GM12878 (cell line): ENCODE measurements around the gene RARA.

Source experiments
- EGR1 ChIP-seq, 2 experiments: IDR thresholded peaks; 1 replicate in 1 of 2; 2 replicates in 1 of 2; pipeline ENCODE4 v1.6.1; 2011 to 2012; ENCODE audit warnings: low read depth in 2 of 2, low read length in 2 of 2, borderline replicate concordance in 1 of 2, mild to moderate bottlenecking in 1 of 2, moderate library complexity in 1 of 2
- EP300 ChIP-seq, 2 experiments: fragments of 150-350 bp in 1 of 2; IDR thresholded peaks; 2 replicates each; pipeline ENCODE4 v1.6.1; 2011 to 2012; ENCODE audit warnings: low read depth in 2 of 2, low read length in 2 of 2, borderline replicate concordance in 1 of 2, improper control_type of control experiment in 1 of 2, inconsistent platforms in 1 of 2; ENCODE audit not compliant: control insufficient read depth in 1 of 2
- ESRRA ChIP-seq: IDR thresholded peaks from 2 replicates; pipeline ENCODE4 v1.6.1; 2012; ENCODE audit warnings: mild to moderate bottlenecking, low read length, improper control_type of control experiment
- FOXM1 ChIP-seq: IDR thresholded peaks from 2 replicates; pipeline ENCODE4 v1.6.1; 2012; ENCODE audit warnings: low read depth, mild to moderate bottlenecking, inconsistent platforms, low read length, moderate library complexity
- IRF4 ChIP-seq: IDR thresholded peaks from 2 replicates; pipeline ENCODE4 v1.6.1; 2011; ENCODE audit warnings: low read depth, low read length
- POLR2A ChIP-seq: IDR thresholded peaks from 2 replicates; pipeline ENCODE4 v1.6.1; 2011; ENCODE audit warnings: low read depth, mild to moderate bottlenecking, low read length
- SREBF2 ChIP-seq: IDR thresholded peaks from 2 replicates; pipeline ENCODE4 v1.6.1; 2012; ENCODE audit warnings: mild to moderate bottlenecking, low read length
- USF1 ChIP-seq: IDR thresholded peaks from 2 replicates; pipeline ENCODE4 v1.6.1; 2011; ENCODE audit warnings: borderline replicate concordance, low read depth, mild to moderate bottlenecking, moderate library complexity, mixed read lengths, low read length; ENCODE audit not compliant: insufficient read depth; ENCODE audit errors: extremely low read length
- USF2 ChIP-seq: IDR thresholded peaks from 2 replicates; pipeline ENCODE4 v1.6.1; 2011; ENCODE audit warnings: low read depth, low read length, improper control_type of control experiment, borderline replicate concordance
- TF ChIP-seq, protein P1 (sequence below): fragments of 450-650 bp; IDR thresholded peaks from 2 replicates; pipeline ENCODE4 v1.6.1; 2017; ENCODE audit warnings: low read depth, mild to moderate bottlenecking, moderate library complexity
- TF ChIP-seq, protein P2 (sequence below), 3 experiments: IDR thresholded peaks in 2 of 3; conservative IDR thresholded peaks in 1 of 3; 2 replicates each; pipeline ENCODE4 v1.5.1; 2011; ENCODE audit warnings: low read depth in 3 of 3, low read length in 3 of 3, mild to moderate bottlenecking in 3 of 3, control low read depth in 2 of 3, moderate library complexity in 2 of 3, inconsistent platforms in 1 of 3, mixed read lengths in 1 of 3; ENCODE audit not compliant: control insufficient read depth in 2 of 3, insufficient read depth in 1 of 3; ENCODE audit errors: extremely low read depth in 1 of 3
- TF ChIP-seq, protein P3 (sequence below): IDR thresholded peaks from 2 replicates; pipeline ENCODE4 v1.6.1; 2011; ENCODE audit warnings: low read depth, mild to moderate bottlenecking, low read length, moderate library complexity, borderline replicate concordance; ENCODE audit errors: extremely low read depth
- TF ChIP-seq, protein P4 (sequence below): fragments of 450-650 bp; conservative IDR thresholded peaks from 2 replicates; pipeline ENCODE4 v1.6.1; 2017; ENCODE audit warnings: mild to moderate bottlenecking, moderate library complexity

DNA sequence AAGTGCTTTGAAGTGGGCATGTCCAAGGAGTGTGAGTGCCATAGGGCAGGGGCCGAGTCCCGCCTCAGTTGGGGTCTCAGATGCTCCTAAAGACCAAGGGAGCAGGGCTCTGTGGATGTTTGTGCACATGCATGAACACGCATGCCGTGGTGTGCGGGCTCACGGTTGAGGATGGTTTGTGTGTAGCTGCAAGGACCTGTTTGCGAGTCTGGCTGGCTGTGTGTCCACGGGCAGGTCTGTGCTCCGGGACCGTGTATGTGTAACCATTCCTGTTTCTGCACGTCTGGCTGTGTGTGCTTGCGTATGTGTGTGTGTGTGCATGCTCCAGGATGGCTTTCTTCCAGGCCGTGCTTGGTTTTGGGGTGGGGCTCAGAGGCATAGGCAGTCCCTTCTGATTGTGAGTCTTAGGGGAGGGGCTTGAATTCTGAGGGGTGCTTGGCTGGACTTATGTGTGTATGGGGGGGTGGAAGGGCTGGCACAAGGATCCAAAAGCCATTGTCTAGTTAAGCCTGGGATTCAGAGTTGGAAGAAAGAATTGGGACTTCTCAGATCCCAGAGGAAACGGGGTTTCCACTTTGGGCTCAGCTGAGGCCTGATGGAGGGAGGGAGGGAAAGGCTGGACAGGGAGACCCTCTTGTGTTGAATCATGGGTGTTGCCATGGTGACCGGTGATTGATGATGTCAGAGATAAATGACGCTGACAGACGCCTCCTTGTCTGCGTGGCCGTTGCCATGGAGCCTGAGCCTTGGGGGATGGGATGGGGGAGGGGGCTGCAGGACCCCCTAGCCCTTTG is 41.1 kb downstream of the RARA start:
- TF ChIP-seq, protein P1, sequence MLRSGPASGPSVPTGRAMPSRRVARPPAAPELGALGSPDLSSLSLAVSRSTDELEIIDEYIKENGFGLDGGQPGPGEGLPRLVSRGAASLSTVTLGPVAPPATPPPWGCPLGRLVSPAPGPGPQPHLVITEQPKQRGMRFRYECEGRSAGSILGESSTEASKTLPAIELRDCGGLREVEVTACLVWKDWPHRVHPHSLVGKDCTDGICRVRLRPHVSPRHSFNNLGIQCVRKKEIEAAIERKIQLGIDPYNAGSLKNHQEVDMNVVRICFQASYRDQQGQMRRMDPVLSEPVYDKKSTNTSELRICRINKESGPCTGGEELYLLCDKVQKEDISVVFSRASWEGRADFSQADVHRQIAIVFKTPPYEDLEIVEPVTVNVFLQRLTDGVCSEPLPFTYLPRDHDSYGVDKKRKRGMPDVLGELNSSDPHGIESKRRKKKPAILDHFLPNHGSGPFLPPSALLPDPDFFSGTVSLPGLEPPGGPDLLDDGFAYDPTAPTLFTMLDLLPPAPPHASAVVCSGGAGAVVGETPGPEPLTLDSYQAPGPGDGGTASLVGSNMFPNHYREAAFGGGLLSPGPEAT = no peak
- TF ChIP-seq, protein P2, sequence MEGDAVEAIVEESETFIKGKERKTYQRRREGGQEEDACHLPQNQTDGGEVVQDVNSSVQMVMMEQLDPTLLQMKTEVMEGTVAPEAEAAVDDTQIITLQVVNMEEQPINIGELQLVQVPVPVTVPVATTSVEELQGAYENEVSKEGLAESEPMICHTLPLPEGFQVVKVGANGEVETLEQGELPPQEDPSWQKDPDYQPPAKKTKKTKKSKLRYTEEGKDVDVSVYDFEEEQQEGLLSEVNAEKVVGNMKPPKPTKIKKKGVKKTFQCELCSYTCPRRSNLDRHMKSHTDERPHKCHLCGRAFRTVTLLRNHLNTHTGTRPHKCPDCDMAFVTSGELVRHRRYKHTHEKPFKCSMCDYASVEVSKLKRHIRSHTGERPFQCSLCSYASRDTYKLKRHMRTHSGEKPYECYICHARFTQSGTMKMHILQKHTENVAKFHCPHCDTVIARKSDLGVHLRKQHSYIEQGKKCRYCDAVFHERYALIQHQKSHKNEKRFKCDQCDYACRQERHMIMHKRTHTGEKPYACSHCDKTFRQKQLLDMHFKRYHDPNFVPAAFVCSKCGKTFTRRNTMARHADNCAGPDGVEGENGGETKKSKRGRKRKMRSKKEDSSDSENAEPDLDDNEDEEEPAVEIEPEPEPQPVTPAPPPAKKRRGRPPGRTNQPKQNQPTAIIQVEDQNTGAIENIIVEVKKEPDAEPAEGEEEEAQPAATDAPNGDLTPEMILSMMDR (IDR thresholded peaks at IDR 0.05 in 2 of 3, conservative IDR thresholded peaks at IDR 0.05 in 1 of 3; ENCODE audit: control insufficient read depth in 2 of 3, extremely low read depth in 1 of 3, insufficient read depth in 1 of 3, low read depth in 3 of 3, low read length in 3 of 3) = no peak
- TF ChIP-seq POLR2A (no peak), EP300 (IDR thresholded peaks at IDR 0.05; ENCODE audit: borderline replicate concordance in 1 of 2, control insufficient read depth in 1 of 2, low read depth in 2 of 2, low read length in 2 of 2) (no peak), SREBF2 (no peak), FOXM1 (no peak), USF2 (no peak), USF1 (no peak), EGR1 (IDR thresholded peaks at IDR 0.05; ENCODE audit: borderline replicate concordance in 1 of 2, low read depth in 2 of 2, low read length in 2 of 2) (no peak), IRF4 (no peak), ESRRA (no peak)
- TF ChIP-seq, protein P3, sequence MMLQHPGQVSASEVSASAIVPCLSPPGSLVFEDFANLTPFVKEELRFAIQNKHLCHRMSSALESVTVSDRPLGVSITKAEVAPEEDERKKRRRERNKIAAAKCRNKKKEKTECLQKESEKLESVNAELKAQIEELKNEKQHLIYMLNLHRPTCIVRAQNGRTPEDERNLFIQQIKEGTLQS = no peak
- TF ChIP-seq, protein P4, sequence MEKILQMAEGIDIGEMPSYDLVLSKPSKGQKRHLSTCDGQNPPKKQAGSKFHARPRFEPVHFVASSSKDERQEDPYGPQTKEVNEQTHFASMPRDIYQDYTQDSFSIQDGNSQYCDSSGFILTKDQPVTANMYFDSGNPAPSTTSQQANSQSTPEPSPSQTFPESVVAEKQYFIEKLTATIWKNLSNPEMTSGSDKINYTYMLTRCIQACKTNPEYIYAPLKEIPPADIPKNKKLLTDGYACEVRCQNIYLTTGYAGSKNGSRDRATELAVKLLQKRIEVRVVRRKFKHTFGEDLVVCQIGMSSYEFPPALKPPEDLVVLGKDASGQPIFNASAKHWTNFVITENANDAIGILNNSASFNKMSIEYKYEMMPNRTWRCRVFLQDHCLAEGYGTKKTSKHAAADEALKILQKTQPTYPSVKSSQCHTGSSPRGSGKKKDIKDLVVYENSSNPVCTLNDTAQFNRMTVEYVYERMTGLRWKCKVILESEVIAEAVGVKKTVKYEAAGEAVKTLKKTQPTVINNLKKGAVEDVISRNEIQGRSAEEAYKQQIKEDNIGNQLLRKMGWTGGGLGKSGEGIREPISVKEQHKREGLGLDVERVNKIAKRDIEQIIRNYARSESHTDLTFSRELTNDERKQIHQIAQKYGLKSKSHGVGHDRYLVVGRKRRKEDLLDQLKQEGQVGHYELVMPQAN = no peak
